GM21423 (cell line): ENCODE results near the gene ROBO1.

Experiments used
- ATAC-seq: cut with Tn5 transposase; IDR thresholded peaks from one replicate; pipeline ENCODE4 v1.9.1; 2021; ENCODE audit warnings: mild to moderate bottlenecking, moderate library complexity; ENCODE audit not compliant: unreplicated experiment

The ROBO1 gene

DNA sequence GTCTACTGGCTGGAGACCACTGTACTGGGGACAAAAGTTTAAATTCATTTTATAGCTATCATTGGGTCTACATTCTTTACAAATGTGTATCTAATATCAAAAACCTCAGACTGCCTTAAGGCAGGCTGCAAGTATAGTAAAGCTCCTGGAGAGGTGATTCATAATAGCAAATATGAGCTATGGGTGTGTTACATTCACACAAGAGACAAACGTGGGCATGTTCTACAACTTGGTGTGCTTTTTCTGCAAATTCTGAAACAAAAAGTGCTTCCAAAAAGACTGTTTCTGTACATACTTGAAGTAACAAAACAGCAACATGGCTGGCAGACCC lies 1101.4 kb downstream of the ROBO1 start:
- ATAC-seq = no peak

DNA sequence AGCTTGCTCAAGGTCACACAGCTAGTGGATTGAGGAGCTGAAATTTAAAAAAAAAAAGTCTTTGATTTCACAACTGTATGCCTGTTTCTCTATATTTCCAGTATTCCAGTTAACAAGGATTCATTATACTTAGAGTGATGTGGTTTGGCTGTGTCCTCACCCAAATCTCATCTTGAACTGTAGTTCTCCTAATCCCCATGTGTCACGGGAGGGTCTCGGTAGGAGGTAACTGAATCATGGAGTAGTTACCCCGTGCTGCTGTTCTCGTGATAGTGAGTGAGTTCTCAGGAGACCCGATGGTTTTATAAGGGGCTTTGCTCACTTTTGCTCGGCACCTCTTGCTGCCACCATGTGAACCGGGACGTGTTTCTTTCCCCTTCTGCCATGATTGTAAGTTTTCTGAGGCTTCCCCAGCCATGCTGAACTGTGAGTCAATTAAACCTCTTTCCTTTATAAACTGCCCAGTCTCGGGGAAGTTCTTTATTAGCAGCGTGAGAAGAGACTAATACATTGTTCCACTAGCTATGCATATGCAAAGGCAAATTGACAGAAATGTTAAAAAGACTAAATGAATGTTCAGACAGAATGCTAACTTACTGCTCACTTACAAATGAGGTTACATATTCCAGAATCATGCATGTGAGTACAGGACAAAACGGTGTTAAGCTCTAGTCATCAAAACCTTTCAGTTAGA lies 1101.9 kb downstream of the ROBO1 start:
- no peak for ATAC-seq

DNA sequence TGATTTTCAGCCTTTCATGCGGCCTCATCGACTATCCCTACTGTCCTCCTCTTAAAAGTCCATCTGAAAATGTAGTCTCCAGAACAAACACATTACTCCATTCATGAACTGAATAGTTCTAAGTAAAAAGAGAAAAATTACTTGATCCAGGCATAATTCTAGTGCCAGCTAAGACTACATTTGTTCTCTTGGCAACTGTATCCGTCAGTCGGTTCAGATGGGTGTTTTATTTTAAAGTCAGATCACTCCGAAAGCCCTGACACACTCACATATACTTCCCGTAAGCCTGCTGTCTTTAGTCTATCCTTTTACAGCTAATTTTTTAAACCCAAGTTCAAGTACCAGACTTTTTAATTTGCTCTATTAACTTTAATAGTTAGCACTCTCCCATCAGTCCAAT lies 1102.7 kb downstream of the ROBO1 start:
- no peak for ATAC-seq

DNA sequence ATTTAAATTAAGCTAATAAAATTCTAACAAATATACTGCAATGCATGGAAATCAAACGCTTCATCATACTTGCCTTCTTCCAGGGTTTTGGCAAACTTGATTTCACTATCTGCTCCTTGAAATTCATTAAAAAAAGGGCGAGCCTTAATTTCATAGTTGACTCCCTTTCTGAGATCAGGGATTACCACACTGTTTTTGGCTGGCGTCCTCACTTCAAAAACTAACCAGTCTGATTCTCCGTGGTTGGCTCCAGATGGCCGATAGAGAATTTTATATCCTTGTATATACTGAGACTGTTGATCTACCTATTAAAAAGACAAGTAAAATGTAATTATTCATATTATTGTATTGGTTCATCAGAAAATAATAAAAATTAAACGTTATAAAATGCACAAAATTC lies 1106.8 kb downstream of the ROBO1 start:
- ATAC-seq = no peak

DNA sequence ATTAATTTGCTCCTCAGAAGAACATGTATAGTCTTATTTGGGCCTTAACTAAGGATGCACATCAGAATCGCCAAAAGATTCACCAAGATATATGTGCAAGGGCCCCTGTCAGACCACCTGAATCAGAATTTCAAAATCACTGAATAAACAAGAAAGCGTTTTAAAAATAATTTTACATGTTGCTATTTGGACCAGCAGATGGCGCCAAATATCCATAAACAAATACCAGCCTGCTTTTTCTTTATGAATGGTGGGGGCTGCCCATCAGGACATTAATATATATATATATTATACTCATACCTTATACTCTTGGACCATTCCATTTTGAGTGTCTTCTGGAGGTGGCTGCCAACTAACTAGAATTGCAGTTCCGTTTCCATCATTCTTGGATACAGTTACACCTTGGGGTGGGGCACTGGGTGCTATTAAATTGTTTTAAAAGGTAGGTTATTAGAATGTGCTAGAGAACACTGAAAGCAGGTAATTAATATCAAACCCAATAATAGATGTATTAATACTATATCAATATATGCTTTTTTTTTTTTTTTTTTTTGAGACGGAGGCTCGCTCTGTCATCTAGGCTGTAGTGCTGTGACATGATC lies 1108.3 kb downstream of the ROBO1 start:
- no peak for ATAC-seq

DNA sequence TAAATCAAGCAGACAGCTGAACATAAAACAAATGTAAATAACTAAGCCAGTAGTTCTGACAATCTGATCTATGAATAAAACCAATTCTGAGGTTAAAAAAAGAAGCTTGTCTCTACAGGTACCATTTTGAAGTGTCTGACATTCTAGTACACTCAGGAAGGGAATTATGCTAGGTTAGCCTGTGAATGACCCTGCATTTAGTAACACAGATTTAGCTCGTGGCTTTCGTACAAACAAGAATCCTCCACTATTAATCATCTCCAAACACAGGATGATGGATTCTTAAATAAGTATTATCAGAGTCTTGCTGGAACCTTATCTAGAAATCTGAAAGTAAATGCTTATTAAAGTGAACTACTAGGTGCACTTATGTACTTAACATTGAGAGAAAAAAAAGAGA lies 1120.1 kb downstream of the ROBO1 start:
- no peak for ATAC-seq

DNA sequence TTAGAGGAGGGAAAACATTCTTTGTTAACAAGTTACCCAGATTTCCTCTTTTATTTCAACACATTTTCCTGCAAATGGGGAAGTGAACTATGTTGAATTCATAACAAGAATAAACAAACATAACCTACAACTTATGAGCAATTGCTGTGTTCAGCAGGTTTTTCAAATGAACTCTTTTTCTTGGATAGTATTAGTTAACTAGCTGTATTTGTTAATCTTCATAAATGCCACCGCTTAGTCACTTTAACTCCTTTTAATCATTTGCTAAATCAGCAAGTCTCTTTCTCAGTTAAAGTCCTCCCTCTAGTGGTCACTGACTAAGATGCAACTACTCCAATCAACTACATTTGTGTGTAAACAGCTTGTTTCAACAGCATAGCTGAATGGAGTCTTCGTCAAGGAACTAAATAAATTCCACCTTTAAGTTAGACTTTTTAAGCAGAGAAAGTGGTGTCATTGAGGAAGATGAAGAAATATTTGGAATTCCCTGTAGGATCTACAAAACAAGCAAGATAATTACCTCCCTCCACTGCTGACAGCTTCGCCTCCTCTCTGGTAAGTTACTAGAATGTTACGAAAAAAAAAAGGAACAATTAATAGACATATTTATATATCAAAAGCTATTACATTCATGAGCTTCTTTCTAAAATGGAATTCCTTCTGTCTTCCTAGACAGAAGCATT lies 1122.0 kb downstream of the ROBO1 start:
- ATAC-seq = peak; percentile 92

DNA sequence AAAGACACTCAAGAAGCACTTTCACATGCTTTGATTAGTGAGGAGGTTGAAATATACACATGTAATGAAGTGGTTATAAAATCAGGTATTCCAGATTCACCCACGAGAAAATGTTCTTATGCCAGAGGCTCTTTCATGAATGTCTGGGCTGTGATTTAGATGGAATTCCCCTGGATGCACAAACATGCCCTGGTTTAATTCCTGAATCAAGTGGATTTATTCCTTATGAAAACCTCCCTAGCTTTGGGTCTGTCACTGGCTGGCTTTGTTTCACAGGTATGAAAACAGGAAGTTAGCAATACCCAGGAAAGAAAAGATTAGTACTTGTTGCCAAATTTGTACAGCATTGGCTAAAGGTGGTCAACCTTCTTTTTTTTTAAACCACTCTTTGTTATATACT lies 1123.0 kb downstream of the ROBO1 start:
- ATAC-seq = no peak

DNA sequence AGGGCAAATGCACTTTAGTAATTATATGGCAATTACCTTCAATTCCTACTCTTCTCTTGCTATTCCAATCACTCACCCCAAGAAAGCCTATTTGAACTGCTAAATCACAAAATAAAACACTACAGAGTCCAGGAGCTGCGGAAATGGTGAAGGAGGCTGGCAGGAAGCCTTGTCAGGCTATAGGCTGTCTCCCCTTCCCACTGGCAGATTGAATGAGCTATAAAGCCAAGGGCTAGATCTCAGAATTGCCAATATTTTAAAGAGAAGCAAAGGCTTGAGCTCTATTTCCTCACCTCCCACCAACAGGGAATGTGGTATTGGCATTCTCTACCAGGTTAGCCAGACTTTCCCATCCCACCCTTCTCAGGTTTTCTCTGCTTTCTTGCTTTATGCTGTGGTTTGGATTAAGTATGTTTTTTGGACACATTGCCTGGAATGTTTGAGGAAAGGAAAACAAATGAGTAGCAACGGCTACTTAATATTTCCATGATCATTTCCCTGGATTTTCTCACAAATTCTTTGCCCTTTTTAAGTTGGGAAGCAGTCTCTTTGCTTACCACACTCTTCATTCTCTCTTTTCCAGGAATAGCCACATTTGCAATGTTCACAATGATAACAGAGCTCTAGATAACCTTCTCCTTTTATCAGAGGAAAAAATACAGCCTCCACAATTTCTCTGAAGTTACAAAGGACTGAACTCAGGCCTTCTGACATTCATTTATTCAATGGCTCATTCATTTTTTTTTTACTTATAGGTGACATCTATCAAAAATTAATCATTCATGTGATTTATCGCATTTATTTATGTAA lies 1125.4 kb downstream of the ROBO1 start:
- ATAC-seq = no peak

DNA sequence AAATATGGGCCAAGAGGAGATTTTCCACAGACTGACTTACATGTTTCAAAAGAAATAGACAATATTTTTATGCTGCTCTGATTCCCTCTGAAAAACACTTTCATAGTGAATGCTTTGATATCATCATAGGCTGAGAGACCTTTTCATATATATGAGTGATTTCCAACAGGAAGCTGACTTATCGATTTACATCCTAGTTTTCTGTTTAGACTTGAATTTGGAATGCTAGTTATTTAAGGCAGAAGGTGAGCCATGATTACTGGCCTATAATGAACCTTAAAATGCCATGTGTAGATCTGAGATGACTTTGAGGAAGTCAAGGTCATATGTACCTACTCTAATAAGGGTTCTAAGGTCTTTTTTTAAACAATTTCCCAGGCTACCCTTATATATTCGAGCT lies 1126.1 kb downstream of the ROBO1 start:
- no peak for ATAC-seq

DNA sequence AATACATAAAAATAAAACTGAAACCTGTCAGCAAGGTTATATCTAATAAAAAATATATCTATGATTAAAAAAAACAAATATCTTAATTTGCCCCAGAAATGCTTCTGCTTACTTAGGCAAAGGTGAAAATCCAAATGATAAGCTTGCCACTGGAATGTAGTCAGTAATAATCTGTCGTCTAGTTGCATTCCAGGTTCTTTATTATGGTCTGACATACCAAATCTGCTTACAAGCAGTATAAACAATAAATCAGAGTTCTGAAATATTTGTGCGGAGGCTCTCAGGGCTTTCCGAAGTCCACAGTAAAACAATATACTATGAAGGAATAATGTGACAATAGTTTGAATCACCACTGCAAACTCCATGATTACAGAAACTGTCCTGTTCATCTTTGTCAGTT lies 1133.5 kb downstream of the ROBO1 start:
- no peak for ATAC-seq

DNA sequence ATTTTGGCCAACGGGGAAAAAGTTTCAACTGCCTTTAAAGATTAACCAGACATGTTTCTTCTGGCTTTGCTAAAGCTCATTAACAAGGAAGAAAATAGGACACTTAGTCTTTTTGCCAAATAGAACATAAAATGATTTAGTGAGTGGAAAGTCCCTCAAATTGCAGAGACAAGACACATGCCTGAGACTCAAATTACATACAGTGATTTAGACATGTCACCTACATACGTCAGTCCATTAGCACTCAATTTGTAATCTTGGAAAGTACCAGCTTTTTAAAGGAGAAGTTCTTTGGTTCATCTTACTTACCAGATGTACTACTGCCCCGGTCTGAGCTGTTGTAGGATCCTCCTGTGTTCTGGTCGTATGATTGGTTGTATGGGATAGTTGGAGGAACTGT lies 1134.2 kb downstream of the ROBO1 start:
- ATAC-seq = no peak

DNA sequence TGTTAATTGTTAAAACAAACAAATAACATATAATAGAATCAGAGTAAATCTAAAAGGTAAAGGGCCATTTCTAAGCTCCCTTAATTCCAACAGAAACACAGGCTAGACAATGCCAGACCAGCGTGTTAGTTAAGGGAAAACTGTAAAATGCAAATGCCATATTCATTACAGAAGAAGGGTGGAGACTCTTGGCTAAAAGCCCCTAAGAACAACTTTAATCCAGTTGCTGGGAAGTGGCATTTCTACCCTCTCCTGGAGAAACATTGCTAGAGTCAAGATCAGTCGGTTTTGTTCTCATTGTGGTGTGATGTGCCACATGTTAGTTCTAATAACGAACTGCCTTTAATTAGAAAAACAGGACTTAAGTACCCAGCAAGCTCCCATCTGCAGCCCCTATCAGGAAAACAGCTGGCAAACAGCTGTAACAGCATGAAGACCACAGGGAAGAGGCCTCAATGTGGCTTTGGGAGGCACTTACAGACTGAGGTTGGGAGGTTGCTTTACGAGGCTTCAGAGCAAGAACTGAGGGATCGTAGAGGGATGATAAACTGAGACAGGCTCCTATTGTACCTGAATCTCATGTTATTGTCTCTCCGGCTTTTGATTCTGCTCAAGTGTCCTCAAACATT lies 1134.8 kb downstream of the ROBO1 start:
- no peak for ATAC-seq

DNA sequence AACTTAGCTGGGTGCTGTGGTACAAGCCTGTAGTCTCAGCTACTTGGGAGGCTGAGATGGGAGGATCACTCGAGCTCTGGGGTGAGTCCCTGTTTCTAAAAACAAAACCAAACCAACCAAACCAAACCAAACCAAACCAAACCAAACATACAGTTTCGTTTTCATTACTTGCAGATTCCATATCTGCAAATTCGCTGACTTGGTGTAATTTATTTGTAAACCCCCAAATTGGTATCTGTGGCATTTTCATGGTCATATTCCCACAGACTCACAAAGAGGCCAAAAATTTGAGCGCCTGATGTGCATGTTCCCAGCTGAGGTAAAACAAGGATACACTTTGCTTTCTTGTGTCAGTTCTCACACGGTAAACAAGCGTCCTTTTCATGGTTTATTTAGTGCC lies 1138.3 kb downstream of the ROBO1 start:
- no peak for ATAC-seq

DNA sequence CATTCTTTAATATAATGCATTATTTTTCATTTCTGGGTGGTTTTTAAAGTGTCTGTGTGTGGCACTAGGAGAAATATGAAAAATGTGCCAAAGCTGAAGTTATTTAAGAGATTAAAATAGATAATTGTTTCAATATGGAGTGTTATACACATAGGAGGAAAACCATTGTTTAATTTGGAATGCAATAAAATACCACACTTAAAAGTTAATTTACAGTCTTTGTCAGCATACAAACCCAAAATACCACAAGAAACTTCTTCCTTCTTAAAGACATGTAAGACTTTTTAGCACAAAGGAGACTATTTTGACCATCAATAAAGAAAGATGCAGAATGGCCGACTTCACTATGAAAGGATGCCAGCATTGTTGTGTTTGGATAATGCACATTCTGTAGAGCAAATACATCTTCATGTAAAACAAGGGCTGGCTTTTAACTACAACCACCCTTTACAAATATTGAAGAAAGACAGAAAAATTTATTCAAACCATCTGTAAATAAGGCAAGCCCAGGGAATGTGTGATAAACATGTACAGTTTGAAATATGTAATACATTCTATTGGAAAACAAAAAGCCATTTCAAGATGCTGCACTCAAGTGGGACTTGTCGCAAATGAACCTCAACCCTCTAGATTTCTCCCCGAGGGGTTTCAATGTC lies 1146.6 kb downstream of the ROBO1 start:
- no peak for ATAC-seq

DNA sequence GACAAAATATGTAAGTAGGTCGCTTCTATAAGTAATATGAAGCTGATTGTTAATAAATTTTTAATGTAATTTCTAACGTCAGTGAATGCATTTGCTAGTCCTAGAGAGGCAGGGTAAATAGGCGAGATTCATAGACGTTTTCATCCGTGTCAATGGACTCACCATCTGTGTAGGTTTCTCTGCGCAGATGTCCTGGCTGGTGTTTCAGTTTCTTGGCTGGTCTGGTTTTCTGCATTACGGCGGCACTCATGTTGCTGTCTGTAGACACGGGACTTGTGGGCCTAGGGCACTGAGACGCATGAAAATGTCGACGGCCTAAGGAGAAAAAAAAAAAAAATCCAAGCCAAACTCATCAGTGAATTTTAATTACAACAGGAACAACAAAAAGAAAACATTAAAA lies 1153.3 kb downstream of the ROBO1 start:
- no peak for ATAC-seq

DNA sequence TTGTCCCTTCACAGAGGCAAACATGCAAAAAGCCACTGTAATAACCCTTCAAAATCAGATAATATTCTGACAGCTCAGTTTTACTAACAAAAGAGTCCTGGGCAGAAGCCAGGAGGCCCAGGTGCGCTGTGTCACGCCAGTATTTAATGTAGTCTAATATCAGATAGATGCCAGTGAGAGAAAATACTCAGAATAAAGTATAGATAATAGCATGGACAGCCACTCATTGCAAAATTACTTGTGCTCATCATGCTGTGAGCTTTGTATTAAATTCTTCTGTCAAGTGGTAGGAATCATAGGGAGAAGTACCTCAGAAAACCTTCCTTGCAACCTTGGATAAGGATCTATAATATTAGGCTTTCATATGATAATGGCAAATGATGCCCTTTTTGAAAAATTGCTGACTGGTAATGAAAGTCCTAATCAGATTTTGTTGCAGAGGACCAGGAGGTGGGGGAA lies 1154.3 kb downstream of the ROBO1 start:
- ATAC-seq = no peak

DNA sequence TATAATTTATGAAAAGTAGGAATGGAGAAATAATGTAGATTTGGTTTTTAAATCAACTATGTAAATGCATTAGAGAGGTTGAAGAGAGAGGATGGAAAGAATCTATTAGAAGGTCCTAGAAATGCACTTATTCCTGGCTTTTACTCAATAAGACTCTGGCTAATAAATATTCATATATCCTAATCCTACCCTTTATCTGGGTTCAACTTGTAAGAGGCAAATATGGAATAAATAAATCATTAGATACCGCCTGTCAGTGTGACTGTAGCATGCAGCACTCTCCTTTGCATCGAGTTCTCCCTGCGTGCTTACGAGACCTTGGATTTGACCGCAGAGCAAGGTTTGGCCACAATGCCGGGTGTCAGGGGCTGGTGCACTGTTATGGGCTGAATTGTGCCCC lies 1156.5 kb downstream of the ROBO1 start:
- ATAC-seq = no peak

DNA sequence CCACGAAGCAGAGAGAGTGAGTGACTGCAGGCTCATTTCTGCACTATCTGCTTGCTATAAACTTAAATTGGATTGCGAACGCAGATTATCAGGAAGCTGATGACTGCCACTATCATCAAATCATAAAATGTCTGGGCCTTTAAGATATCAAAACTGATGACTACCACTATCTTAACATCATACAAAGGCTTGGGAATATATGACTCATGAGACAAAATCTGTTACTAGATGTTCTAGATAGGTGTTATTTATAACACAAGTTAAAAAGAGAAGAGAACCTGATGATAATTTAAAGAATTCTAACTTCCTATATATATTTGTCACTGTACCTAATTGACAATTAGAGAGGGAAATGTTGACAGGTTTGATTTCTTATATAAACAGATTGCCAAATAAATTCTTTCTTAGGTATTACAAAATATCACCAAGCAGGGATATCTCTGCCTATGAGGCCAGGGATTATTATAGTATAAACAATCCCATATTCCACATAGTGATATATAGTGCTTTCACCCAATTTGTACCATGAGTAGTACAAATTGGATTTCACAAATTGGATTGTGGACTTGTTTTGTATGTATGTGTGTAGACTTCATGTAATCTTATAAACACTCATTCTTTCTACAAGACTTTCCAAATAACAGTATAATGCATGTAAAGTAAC lies 1157.2 kb downstream of the ROBO1 start:
- ATAC-seq = no peak

DNA sequence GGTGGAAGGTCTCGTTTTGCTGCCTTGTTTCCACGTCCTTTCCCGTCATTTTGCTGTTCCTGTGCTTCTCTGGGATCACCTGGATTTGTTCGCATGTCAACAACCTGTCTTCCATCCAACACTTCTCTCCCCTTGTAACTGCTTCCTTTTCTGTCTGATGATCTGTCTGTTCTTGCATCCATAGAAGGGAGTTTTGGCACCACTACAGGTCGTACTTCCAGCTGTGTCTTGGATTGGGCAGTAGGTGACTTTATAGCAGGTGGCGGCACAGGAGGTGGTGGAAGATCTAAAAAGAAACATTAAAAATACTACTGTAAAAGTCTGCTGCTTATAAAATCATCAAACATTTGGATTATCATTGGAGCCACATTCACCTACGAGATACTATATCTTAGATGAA lies 1161.0 kb downstream of the ROBO1 start:
- ATAC-seq = no peak
